Ovary (tissue), 9 donors: ENCODE measurements around the gene CACNA1D. TPM values are rescaled to one million over a fixed set of nuclear protein-coding genes. Genes with fewer than 3 reads are reported as not detected.
A peak's percentile ranks its signal among the peaks of the same experiment; 100 is the strongest.

Experiments
- DNase-seq, 5 donors: peaks; one replicate each; pipeline ENCODE4 v3.0.0-alpha.2; 2019 to 2020
- H3K27ac ChIP-seq, 2 donors: fragments of 200-600 bp; one replicate each; pipeline versions ENCODE4 v1.5.1 to v1.8.0; 2019 to 2022
- H3K27me3 ChIP-seq: fragments of 200-600 bp; one replicate; pipeline ENCODE4 v1.8.0; 2022
- H3K36me3 ChIP-seq: fragments of 200-600 bp; sonication (generic); one replicate; pipeline ENCODE4 v1.5.1; 2019
- H3K4me1 ChIP-seq: one replicate; pipeline ENCODE4 v1.8.1; 2013; ENCODE audit warnings: mild to moderate bottlenecking, moderate library complexity; ENCODE audit not compliant: insufficient read depth
- H3K4me3 ChIP-seq: fragments of 200-600 bp; sonication (generic); one replicate; pipeline ENCODE4 v1.5.1; 2017
- H3K9me3 ChIP-seq, 2 donors: fragments of 200-600 bp in 1 of 2; sonication (generic) in 1 of 2; one replicate each; pipeline versions ENCODE4 v1.5.1 to v1.8.1; 2013 to 2019; ENCODE audit warnings: mild to moderate bottlenecking in 1 of 2, moderate library complexity in 1 of 2
- CTCF ChIP-seq, 3 donors: fragments of 450-650 bp in 2 of 3; fragments of 200-600 bp in 1 of 3; IDR thresholded peaks; one replicate each; pipeline versions ENCODE4 v1.5.1 to v1.8.0; 2016 to 2022; ENCODE audit warnings: antibody characterized with exemption in 3 of 3, mild to moderate bottlenecking in 1 of 3
- EP300 ChIP-seq: sonication (generic); formaldehyde crosslinking; IDR thresholded peaks from one replicate; pipeline ENCODE4 v1.6.1; 2017; ENCODE audit warnings: antibody characterized with exemption
- POLR2A ChIP-seq: fragments of 450-650 bp; IDR thresholded peaks from one replicate; pipeline ENCODE4 v1.6.1; 2017; ENCODE audit warnings: antibody characterized with exemption, mild to moderate bottlenecking, moderate library complexity
- WGBS, 3 donors: extraction: QIAGEN DNeasy Blood & Tissue Kit in 1 of 3; methylation state at CpG; one replicate each; pipeline versions ENCODE4 v1.1.5 to v1.1.7; 2013 to 2017; 5-methylcytosine and 5-hydroxymethylcytosine counted together
- intact Hi-C, 4 donors: fragments of 100-400 bp; cut with DNase I; formaldehyde crosslinking; loops; one replicate each; pipeline versions ENCODE4 v1.11.0 to v1.15.1; 2022 to 2023
- polyA plus RNA-seq, 2 donors: library from polyadenylated mRNA; stranded (reverse); fragments of 200-250 nt in 1 of 2; fragments of 350-450 nt in 1 of 2; fragmentation: Illumina TruSeq in 1 of 2; extraction: RNeasy Lipid Tissue Mini Kit (QIAGEN cat#74804) in 1 of 2; gene quantifications; one replicate each; pipeline ENCODE4 v1.2.3, GENCODE V29; 2013 to 2014
- total RNA-seq, 7 donors: library from RNA; depleted of rRNA in 2 of 7; stranded (reverse); fragments of >200 nt in 2 of 7; fragmentation: NEBNext Ultra II Directional in 3 of 7; extraction: Animal tissue kit (Norgen Biotek cat#: 25700) in 3 of 7; gene quantifications; one replicate each; pipeline versions ENCODE4 v1.1.0 to v1.2.4, GENCODE V29; 2016 to 2023
- donor health status: DM: no; HTN: no; CAD: no; lungs with moderate emphysema.
- donor health status: DM: no; HTN: no; CAD: no.
- donor health status: Bipolar disorder and iron deficiency.
- donor health status: DM: yes; HTN: yes; CAD: no.
- donor health status: DM: no; HTN: no; CAD: no.
- donor health status: DM: yes; HTN: yes; CAD: no.

CACNA1D gene
- total and polyA plus RNA-seq, 9 donors = 0.23 to 9.3 (median 5.1) TPM

- 82 to 91% (median 88%) methylated on average over 10 of the region's 10 CpGs for WGBS, 3 donors
- Histone ChIP-seq H3K9me3 (no peaks in the 10 kb centered on the region), H3K4me1 (no peaks in the 10 kb centered on the region), H3K36me3 (no peaks in the 10 kb centered on the region), H3K4me3 (no peak overlapping the region), H3K27ac (no peak overlapping the region), H3K27me3 (no peaks in the 10 kb centered on the region)
- DNase-seq = no peak
- no peak for TF ChIP-seq CTCF (IDR thresholded peaks at IDR 0.05)
- no peak for TF ChIP-seq POLR2A
- no peak for TF ChIP-seq EP300
- intact Hi-C loops = no loop called here
These were observed 342.9 kb downstream of the CACNA1D start for GRCh38 chr3:53837331-53837730.

- no peak overlapping the region for H3K27ac ChIP-seq
- peaks cover 1% of the 10 kb centered on the region for H3K4me1 ChIP-seq
- H3K27me3 ChIP-seq = no peaks in the 10 kb centered on the region
- TF ChIP-seq CTCF (IDR thresholded peaks at IDR 0.05) = no peak
- no peak for TF ChIP-seq POLR2A
- TF ChIP-seq EP300 = no peak
- intact Hi-C loops = no loop called here
- no peaks in the 10 kb centered on the region for H3K9me3 ChIP-seq
- no peak overlapping the region for H3K4me3 ChIP-seq
- H3K36me3 ChIP-seq = no peaks in the 10 kb centered on the region
- 93 to 94% (median 93%) methylated on average over 5 of the region's 5 CpGs for WGBS, 3 donors
- DNase-seq = no peak
These were observed 346.9 kb downstream of the CACNA1D start for GRCh38 chr3:53841296-53841695.

GRCh38 chr3:53842436-53843194, 348.2 kb downstream of the CACNA1D start:
- no peaks in the 10 kb centered on the region for H3K9me3 ChIP-seq
- H3K4me3 ChIP-seq = no peak overlapping the region
- H3K27me3 ChIP-seq = no peaks in the 10 kb centered on the region
- no peak for TF ChIP-seq CTCF (IDR thresholded peaks at IDR 0.05)
- WGBS, 3 donors = 39 to 54% (median 49%) methylated on average over 12 of the region's 12 CpGs
- H3K27ac ChIP-seq = no peak overlapping the region
- no peaks in the 10 kb centered on the region for H3K36me3 ChIP-seq
- intact Hi-C loops = no loop called here
- peak in 1 of 5 donors; percentile 27 for DNase-seq
- peaks cover 5% of the 10 kb centered on the region for H3K4me1 ChIP-seq

GRCh38 chr3:53843195-53844177, 349.1 kb downstream of the CACNA1D start:
- H3K9me3 ChIP-seq = no peaks in the 10 kb centered on the region
- WGBS, 3 donors = 76 to 85% (median 78%) methylated on average over 10 of the region's 10 CpGs
- H3K27ac ChIP-seq = no peak overlapping the region
- H3K36me3 ChIP-seq = no peaks in the 10 kb centered on the region
- intact Hi-C loops = no loop called here
- peaks cover 5% of the 10 kb centered on the region for H3K4me1 ChIP-seq
- H3K27me3 ChIP-seq = no peaks in the 10 kb centered on the region
- TF ChIP-seq EP300 (no peak), CTCF (IDR thresholded peaks at IDR 0.05) (no peak), POLR2A (no peak)
- H3K4me3 ChIP-seq = no peak overlapping the region
- DNase-seq = no peak
